NK-92 (cell line): ENCODE data around the gene DMWD.
A peak's percentile ranks its signal among the peaks of the same experiment; 100 is the strongest.

Source experiments
- DNase-seq: peaks from one replicate; lab custom pipeline; 2025; ENCODE audit not compliant: unreplicated experiment; lab: John Stamatoyannopoulos, UW

Gene DMWD

GRCh38 chr19:45771311-45771933 is 21.2 kb downstream of the DMWD start:
- no peak for DNase-seq

DNA sequence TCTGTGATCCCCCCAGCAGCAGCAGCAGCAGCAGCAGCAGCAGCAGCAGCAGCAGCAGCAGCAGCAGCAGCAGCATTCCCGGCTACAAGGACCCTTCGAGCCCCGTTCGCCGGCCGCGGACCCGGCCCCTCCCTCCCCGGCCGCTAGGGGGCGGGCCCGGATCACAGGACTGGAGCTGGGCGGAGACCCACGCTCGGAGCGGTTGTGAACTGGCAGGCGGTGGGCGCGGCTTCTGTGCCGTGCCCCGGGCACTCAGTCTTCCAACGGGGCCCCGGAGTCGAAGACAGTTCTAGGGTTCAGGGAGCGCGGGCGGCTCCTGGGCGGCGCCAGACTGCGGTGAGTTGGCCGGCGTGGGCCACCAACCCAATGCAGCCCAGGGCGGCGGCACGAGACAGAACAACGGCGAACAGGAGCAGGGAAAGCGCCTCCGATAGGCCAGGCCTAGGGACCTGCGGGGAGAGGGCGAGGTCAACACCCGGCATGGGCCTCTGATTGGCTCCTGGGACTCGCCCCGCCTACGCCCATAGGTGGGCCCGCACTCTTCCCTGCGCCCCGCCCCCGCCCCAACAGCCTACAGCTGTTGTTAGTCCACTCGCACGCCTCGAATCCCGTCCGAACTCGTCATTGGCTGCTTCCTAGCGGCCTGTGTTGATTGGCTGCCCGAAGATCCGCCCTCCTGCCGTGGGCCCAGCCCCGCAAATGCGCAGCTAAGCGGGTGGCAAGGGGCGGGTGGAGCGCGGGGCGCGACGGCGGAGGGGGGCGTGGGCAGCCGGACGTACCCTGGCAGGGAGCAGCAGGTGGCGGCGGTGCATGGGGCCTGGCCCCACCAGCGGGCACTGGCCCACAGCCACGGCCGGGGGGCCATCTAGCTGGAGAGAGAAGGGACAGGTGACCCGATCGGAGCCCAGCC is 22.2 kb downstream of the DMWD start:
- DNase-seq = no peak

GRCh38 chr19:45769821-45770191 is 22.8 kb downstream of the DMWD start:
- DNase-seq = no peak

GRCh38 chr19:45768984-45769782 is 23.5 kb downstream of the DMWD start, which contains the start of gene SIX5:
SIX5 (minus strand) TSS chr19:45769252; CDS start chr19:45768844, 408 bp downstream.
- peak; percentile 44 for DNase-seq

GRCh38 chr19:45768655-45768983 is 24.0 kb downstream of the DMWD start:
- DNase-seq = no peak

GRCh38 chr19:45767881-45768654 is 24.6 kb downstream of the DMWD start:
- DNase-seq = no peak

DNA sequence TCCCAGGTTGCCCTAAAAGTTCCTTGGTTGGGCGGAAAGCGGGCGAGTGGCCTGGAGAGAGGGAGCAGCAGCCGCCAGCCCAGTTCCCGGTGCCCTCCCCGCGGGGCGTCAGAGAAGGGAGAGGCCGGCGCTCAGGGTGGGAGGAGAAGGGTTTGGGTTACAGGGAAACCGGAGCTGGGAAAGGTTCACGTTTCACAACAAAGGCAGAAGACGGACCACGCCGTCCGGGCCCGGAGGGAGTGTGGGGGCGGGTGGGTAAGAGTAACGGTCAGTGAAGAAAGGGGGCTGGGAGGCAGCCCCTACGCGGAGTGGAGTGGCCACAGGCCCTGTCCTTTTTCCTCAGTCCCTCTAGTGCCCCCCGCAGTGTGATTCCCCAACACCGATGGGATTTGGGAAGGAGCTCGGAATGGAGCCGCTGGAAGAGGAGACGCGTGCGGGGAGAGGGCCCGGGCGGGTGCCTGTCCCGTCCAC is 25.2 kb downstream of the DMWD start:
- DNase-seq = no peak

DNA sequence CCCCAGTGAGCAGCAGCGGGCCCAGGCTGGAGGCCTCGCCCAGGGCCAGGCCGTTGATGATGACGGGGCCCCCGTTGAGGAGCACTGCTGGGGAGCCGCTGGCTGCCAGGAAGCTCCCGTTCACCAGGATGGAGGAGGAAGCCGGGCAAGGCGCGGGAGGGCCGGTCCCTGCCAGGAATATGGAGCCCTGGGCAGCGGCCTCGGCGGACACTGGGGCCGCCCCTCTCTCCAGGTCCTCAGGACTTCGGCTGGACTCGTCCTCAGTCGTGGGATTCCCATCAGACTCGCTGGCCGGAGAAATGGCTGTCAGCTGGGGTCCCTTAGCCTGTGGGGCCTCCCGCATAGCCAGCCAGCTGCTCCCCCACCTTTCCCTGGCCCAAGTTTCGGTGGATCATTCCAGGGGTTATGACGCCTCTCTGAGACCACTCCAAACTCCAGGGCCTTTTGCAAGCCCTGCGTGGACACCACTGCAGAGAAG is 25.7 kb downstream of the DMWD start:
- no peak for DNase-seq

GRCh38 chr19:45766296-45766868 is 26.3 kb downstream of the DMWD start:
- no peak for DNase-seq

DNA sequence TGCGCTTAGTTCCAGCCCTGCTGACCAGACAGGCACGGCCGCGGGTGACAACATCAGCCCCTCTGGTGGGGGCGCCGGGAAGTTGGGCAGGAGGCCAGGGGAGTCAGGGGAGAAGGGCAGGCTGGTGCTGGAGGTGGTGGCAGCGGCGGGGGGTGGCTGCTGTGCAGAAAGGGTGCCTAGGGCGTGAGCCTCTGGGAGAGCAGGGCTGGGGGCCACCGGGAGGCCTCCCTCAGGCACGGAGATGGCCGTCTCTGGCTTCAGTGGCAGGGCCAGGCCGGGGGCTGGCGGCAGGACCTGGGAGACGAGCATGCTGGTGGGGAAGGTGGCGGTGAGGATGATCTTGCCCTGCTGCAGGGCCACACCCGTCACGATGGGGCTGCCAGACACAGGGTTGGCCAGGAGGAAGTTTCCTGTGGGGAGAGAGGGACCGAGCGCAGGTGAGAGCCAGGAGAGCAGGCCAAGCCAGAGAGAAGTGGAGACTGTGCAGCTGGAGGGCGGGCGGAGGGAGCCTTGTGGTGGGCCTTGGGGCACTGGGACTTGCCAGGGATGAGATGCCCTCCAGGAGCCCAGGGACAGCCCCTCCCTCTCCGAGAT is 26.8 kb downstream of the DMWD start:
- DNase-seq = no peak

DNA sequence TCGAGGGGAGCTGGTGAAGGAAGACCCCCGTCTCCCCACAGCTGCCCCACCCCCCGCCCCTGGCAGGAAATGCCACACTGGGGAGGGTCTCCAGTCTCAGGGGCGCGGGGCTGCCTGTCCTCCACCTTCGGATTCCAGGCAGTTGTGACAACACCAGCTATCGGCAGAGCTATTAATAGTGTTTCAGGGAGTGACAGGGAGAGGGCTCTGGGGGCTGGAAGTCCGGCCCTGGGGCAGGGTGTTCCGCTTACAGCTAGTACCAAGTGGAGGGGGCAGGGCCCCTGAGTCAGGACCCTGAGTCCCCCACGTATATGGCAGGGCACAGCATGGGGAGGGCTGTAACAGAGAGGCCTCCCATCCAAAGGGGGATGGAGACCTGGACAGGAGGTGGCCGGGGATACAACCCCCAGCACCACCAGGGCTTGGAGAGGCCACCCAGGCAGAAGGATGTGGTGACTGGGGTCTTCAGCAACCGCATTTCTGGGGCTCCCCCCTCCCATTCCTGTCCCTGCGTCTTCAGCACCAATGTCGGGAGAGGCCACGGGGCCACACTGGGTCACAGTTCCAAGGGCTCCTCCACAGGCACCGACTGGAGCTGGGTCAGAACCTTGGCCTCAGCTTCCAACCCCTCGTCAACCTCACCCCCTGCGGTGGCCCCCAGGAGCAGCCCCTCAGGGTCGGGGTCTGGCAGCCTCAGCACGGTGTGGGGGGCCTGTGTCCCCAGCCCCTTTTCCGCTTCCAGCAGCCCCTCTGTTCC is 27.5 kb downstream of the DMWD start:
- no peak for DNase-seq

- no peak for DNase-seq
Measured at GRCh38 chr19:45764475-45764874, 28.2 kb downstream of the DMWD start.

- DNase-seq = no peak
Measured at GRCh38 chr19:45763691-45764294, 28.9 kb downstream of the DMWD start.

DNA sequence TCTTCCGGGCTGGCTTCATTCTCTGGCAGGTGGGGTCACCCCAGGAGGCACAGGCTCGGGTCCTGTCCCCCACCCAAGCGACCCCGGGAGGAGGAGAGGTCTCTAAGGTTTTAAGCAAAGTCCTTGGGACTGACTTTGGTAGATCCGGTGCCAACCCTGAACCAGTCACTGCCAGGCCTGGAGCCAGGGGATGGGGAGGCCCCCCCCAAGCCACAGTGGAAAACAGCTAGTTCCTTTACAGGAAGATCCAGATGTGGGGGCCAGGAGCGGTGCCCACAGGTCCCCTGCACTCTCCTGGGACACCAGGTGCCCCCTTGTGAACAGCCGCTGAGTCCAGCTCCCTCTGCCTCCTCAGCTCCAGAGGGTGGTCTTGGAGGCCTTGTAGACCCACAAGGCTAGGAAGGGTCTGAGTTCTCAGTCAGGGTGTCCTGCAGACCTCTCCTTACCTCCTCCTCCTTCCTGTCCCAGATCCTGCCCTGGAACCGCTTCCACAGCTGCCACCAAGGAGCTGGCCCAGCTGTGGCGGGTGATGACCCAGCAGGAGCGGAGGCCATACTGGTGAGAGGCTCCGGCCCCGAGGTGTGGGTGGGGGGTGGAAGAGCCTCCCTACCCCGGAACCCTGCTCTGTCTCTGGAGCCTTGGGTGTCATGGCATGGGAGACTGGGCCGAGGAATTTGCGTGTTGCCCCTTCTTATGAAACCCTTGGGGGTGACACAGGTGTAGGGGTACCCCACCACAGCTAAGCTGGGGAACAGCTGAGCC is 29.6 kb downstream of the DMWD start:
- DNase-seq = no peak

- no peak for DNase-seq
Measured at GRCh38 chr19:45761714-45762113, 30.9 kb downstream of the DMWD start.

DNA sequence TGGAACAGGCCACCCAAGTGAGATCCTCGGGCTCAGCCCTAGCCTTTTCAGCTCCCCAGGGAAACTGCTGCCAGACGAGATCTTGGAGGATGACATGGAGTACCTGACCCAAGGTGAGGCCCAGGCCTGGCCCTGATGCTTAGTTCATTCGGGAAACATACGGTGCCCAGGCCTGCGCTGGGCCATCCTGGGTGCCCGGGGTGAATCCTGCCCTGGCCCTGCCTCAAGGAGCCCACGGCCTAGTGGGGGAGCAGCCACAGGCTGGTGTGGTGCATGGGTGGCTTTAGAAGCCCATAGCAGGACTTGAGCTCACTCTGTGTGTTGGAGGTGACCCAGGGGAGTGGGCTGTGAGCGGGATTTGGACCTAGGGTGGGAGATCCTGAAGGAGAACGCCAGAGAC is 33.7 kb downstream of the DMWD start:
- no peak for DNase-seq

DNA sequence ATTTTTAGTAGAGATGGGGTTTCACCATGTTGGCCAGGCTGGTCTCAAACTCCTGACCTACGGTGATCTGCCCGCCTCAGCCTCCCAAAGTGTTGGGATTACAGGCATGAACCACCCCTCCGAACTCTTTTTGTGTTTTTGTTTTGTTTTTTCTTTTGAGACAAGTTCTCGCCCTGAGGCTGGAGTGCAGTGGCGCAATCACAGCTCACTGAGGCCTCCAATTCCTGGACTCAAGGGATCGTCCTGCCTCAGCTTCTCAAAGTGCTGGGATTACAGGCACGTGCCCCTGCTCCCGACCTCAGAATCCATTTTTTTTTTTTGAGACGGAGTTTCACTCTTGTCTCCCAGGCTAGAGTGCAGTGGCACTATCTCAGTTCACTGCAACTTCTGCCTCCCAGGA is 35.0 kb downstream of the DMWD start:
- DNase-seq = no peak

- no peak for DNase-seq
Measured at GRCh38 chr19:45754323-45754722, 38.3 kb downstream of the DMWD start.
